WERI-Rb-1 (cell line): ENCODE results near the gene SPECC1.
"Not testable (repeated sequence)": the region's sequence is repeated elsewhere in the genome, so short reads cannot be mapped to it uniquely, and the experiment has no call there.

Experiments used
- DNase-seq: peaks from one replicate; pipeline ENCODE4 v3.0.0-alpha.2; 2020
- H3K27ac ChIP-seq: fragments of 250-450 bp; sonication (Bioruptor Pico); 2 replicates; pipeline ENCODE4 v1.5.1; 2020; ENCODE audit warnings: mild to moderate bottlenecking, moderate library complexity
- H3K27me3 ChIP-seq: fragments of 250-450 bp; sonication (Bioruptor Pico); 2 replicates; pipeline ENCODE4 v1.5.1; 2021; ENCODE audit warnings: mild to moderate bottlenecking, low read depth, moderate library complexity; ENCODE audit not compliant: insufficient read depth, severe bottlenecking
- H3K36me3 ChIP-seq: fragments of 250-450 bp; sonication (Bioruptor Pico); 2 replicates; pipeline ENCODE4 v1.5.1; 2020; ENCODE audit warnings: mild to moderate bottlenecking, moderate library complexity
- H3K4me3 ChIP-seq: 2 replicates; pipeline ENCODE4 v1.5.1; 2011; ENCODE audit warnings: low read depth, mild to moderate bottlenecking, control low read depth, low read length
- H3K9me3 ChIP-seq: fragments of 250-450 bp; sonication (Bioruptor Pico); 2 replicates; pipeline ENCODE4 v1.5.1; 2021; ENCODE audit warnings: mild to moderate bottlenecking, moderate library complexity; ENCODE audit not compliant: severe bottlenecking

Gene SPECC1

DNA sequence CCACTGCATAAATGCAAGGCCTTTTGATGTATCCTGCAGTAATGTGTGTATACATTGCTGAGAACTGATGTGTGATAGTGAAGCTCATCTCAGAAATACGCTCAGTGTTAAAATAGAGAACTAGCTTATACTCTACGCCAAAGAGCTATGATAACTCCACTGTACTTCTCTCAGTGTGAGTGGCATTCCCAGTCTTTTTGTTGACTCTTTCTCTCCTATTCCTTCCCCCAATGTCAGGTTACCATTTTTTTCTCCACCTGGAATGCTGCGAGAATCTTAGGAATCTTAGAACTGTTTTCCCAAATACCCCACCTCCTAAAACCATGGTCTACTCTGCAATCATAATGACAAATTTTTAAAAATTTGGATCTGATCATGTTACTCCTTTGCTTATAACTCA lies 342.2 kb downstream of the SPECC1 start:
- H3K36me3 ChIP-seq, DNase-seq, H3K27me3 ChIP-seq, H3K4me3 ChIP-seq, H3K27ac ChIP-seq, H3K9me3 ChIP-seq: not testable (repeated sequence)

DNA sequence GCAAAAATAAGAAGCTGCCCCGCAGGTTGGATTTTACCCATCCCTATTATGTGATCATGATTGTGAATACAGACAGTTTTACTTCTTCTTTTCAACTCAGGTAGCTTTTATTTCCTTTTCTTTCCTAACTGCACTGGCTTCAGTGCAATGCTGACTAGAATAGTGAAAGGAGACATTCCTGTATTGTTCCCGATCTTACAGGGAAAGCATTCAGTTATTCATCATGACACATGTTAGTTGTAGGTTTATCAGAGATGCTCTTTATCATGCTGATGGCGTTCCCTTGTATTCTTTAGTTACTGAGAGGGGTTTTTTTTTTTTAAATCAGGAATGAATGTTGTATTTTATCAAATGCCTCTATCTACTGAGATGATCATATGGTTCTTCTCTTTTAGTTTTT lies 343.4 kb downstream of the SPECC1 start:
- H3K4me3 ChIP-seq, H3K27ac ChIP-seq, H3K36me3 ChIP-seq, DNase-seq, H3K9me3 ChIP-seq, H3K27me3 ChIP-seq: not testable (repeated sequence)

DNA sequence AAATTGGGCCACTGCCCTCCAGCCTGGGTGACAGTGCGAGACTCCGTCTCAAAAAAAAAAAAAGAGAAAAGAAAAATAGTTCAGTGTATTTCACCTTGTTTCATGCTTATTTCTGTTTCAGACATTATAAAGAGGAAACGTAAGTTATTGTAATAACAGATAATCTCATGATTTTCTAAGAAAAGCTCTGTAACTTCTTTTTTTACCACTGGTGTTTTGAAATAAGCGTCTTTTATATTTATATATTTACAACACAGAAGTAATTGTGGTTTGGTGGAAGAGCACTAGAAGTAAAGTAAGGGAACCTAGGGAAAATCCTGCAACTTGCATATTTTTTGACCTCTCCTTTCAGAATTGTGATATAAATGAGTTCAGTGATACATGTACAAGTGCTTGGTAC lies 354.7 kb downstream of the SPECC1 start:
- not testable (repeated sequence) for H3K9me3 ChIP-seq, H3K4me3 ChIP-seq, H3K36me3 ChIP-seq, H3K27me3 ChIP-seq, H3K27ac ChIP-seq, DNase-seq
